ENCODE results near the gene ELL. TPM values are rescaled to one million over a fixed set of nuclear protein-coding genes. Genes with fewer than 3 reads are reported as not detected.

ELL gene
- total RNA-seq, 1 experiment from 2014 or later = 22.9 TPM

DNA sequence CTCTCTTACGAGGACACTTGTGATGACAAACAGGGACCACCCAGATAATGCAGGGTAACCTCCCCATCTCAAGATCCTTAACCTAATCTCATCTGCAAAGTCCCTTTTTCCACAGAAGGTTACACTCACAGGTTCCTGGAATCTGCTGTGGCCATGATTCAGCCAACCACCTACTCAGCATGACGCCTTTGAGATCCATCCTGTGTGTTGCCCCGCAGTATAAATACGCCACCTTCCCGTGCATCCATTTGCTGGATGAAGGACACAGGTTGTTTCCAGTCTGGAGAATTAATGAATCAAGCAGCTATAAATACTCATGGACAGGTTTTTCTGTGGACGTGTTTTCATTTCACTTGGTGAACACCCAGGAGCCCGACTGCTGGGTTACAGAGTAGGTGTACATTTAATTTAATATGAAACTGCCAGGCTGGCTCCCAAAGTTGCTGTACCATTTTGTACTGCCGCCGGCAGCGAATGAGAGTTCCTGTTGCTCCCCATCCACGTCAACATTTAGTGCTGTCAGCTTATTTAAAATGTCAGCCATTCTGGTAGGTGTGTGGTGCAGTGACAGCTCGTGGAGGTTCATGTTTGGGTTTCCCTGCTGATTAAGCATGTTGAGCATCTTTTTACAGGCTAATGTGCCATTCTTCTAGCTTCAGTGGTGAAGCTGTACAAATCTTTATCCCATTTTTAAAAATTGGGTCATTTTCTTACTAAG, 40.2 kb downstream of the ELL start:
- ATAC-seq (no peak), DNase-seq (ENCODE audit: low read depth, low spot score) (no peak)
- CTCF ChIA-PET = interaction anchor here (1.1 to 1.3 kb wide), 2 partner anchors 20 to 31 kb away, joined by 3 read pairs; no protein-coding TSS in a partner anchor
- Histone ChIP-seq H3K27ac (ENCODE audit: low read depth, low read length) (no peak overlapping the region), H3K27me3 (ENCODE audit: insufficient read depth, low read length) (no peaks in the 10 kb centered on the region), H3K36me3 (ENCODE audit: control insufficient read depth in 1 of 2, insufficient read depth in 2 of 2, low read length in 2 of 2) (no peaks in the 10 kb centered on the region), H2AFZ (ENCODE audit: low read depth, low read length, poor library complexity, severe bottlenecking) (no peak overlapping the region), H3K4me2 (ENCODE audit: low read length) (no peak overlapping the region), H3K9me2 (ENCODE audit: insufficient read depth) (no peaks in the 10 kb centered on the region), H3K9me3 (ENCODE audit: control insufficient read depth in 1 of 2, insufficient read depth in 1 of 2, low read depth in 1 of 2, low read length in 2 of 2) (no peaks in the 10 kb centered on the region), H3K79me2 (ENCODE audit: insufficient read depth, low read length) (peaks cover 92% of the 10 kb centered on the region), H3K4me3 (replicated peaks in 1 of 2; ENCODE audit: low read depth in 1 of 2, low read length in 2 of 2) (no peak overlapping the region), H3K4me1 (ENCODE audit: control insufficient read depth in 1 of 2, insufficient read depth in 2 of 2, low read length in 2 of 2) (peaks cover 39 to 54% of the 10 kb centered on the region in 2 experiments), H3K9ac (ENCODE audit: low read length) (no peak overlapping the region), H4K20me1 (ENCODE audit: insufficient read depth) (peaks cover 2% of the 10 kb centered on the region; the same call in 1 of the 2 replicates)
- RAD21 ChIA-PET (ENCODE audit: low non-redundant PET in 1 of 2, low total read pairs in 2 of 2, uncharacterized antibody in 2 of 2, unreplicated experiment in 2 of 2) = no interaction called here
- no peak for TF ChIP-seq EZH2phosphoT487 (IDR thresholded peaks at IDR 0.05; ENCODE audit: borderline replicate concordance)
- intact Hi-C loops (cut with micrococcal nuclease) = no loop called here
- POLR2A ChIA-PET = interaction anchor here (0.7 kb wide), 1 partner anchor 39 kb away, joined by 4 read pairs; no protein-coding TSS in a partner anchor
- no TSS peak for BruUV-seq (replicated peaks)

DNA sequence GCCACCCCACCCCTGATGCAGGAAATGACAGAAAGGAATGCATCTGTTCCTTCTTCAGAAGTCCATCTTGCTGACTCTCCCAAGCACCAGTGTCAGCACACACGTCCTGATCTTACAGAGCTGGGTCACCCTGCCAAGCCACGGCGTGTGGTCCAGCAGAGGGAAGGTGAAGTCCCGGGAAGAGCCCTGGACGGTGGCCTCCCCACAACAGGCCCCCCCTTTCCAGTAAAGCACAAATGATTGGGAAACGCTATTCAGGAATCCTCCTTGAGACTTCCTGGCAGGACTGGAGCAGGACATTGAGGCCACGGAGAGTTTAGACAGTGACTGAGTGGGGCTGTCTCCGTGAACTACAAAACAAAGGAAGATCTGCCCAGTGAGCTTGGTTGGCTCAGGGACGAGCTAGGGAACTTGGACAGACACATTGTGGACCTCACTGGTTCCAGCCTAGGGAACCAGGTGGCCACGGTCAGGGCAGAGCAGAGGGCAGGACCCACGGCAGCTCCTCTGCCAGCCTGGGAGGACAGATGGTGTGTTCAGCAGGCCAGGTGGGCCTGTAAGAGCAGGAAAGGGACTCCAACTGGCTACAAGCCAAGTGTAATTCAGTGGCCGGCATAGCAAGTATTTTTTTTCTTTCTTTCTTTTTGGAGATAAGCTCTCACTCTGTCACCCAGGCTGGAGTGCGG, 41.7 kb downstream of the ELL start:
- Histone ChIP-seq H3K4me2 (ENCODE audit: low read length) (no peak overlapping the region), H3K4me1 (ENCODE audit: control insufficient read depth in 1 of 2, insufficient read depth in 2 of 2, low read length in 2 of 2) (peaks cover 25 to 41% of the 10 kb centered on the region in 2 experiments)

More for the DNA sequence above, 41.7 kb downstream of the ELL start:
- no peaks in the 10 kb centered on the region for H4K20me1 ChIP-seq (ENCODE audit: insufficient read depth)
- no peaks in the 10 kb centered on the region for H3K9me2 ChIP-seq (ENCODE audit: insufficient read depth)
- H3K4me3 ChIP-seq (replicated peaks in 1 of 2; ENCODE audit: low read depth in 1 of 2, low read length in 2 of 2) = no peak overlapping the region
- CTCF ChIA-PET = interaction anchor here (1.2 to 1.3 kb wide), 2 partner anchors 9 to 110 kb away, joined by 3 read pairs; no protein-coding TSS in a partner anchor
- BruUV-seq (replicated peaks) = no TSS peak
- intact Hi-C loops (cut with micrococcal nuclease) = no loop called here
- no peaks in the 10 kb centered on the region for H3K9me3 ChIP-seq (ENCODE audit: control insufficient read depth in 1 of 2, insufficient read depth in 1 of 2, low read depth in 1 of 2, low read length in 2 of 2)
- no peak for DNase-seq (ENCODE audit: low read depth, low spot score)
- ATAC-seq = no peak
- no peak overlapping the region for H3K27ac ChIP-seq (ENCODE audit: low read depth, low read length)
- H3K27me3 ChIP-seq (ENCODE audit: insufficient read depth, low read length) = no peaks in the 10 kb centered on the region
- POLR2A ChIA-PET = no interaction called here
- no peaks in the 10 kb centered on the region; a peak in 1 of 4 replicates for H3K36me3 ChIP-seq (ENCODE audit: control insufficient read depth in 1 of 2, insufficient read depth in 2 of 2, low read length in 2 of 2)
- no peak overlapping the region for H3K9ac ChIP-seq (ENCODE audit: low read length)
- H3K79me2 ChIP-seq (ENCODE audit: insufficient read depth, low read length) = peaks cover 91% of the 10 kb centered on the region
- H2AFZ ChIP-seq (ENCODE audit: low read depth, low read length, poor library complexity, severe bottlenecking) = no peak overlapping the region
- TF ChIP-seq RAD21 (IDR thresholded peaks at IDR 0.05; ENCODE audit: low read depth) (no peak), SIN3A (IDR thresholded peaks at IDR 0.05; ENCODE audit: low read depth) (no peak), EZH2 (IDR thresholded peaks at IDR 0.05) (no peak), ZFX (IDR thresholded peaks at IDR 0.05) (no peak), SRF (IDR thresholded peaks at IDR 0.05; ENCODE audit: low read depth) (no peak), TCF7L2 (IDR thresholded peaks at IDR 0.05; ENCODE audit: borderline replicate concordance, extremely low read depth, insufficient read depth, insufficient read length) (no peak), SP1 (IDR thresholded peaks at IDR 0.05; ENCODE audit: low read depth) (no peak), CEBPB (IDR thresholded peaks at IDR 0.05; ENCODE audit: low read depth) (no peak)
- TF ChIP-seq, protein P1, sequence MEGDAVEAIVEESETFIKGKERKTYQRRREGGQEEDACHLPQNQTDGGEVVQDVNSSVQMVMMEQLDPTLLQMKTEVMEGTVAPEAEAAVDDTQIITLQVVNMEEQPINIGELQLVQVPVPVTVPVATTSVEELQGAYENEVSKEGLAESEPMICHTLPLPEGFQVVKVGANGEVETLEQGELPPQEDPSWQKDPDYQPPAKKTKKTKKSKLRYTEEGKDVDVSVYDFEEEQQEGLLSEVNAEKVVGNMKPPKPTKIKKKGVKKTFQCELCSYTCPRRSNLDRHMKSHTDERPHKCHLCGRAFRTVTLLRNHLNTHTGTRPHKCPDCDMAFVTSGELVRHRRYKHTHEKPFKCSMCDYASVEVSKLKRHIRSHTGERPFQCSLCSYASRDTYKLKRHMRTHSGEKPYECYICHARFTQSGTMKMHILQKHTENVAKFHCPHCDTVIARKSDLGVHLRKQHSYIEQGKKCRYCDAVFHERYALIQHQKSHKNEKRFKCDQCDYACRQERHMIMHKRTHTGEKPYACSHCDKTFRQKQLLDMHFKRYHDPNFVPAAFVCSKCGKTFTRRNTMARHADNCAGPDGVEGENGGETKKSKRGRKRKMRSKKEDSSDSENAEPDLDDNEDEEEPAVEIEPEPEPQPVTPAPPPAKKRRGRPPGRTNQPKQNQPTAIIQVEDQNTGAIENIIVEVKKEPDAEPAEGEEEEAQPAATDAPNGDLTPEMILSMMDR (IDR thresholded peaks at IDR 0.05 in 2 of 3, conservative IDR thresholded peaks at IDR 0.05 in 1 of 3; ENCODE audit: borderline replicate concordance in 1 of 3, insufficient read depth in 1 of 3, low read depth in 2 of 3, low read length in 2 of 3) = no peak
- RAD21 ChIA-PET (ENCODE audit: low non-redundant PET in 1 of 2, low total read pairs in 2 of 2, uncharacterized antibody in 2 of 2, unreplicated experiment in 2 of 2) = no interaction called here
